GM04503 (cell line): ENCODE results near the gene NRCAM.

Experiments used
- DNase-seq: peaks from one replicate; pipeline ENCODE4 v3.0.0-alpha.2; 2012; ENCODE audit warnings: low read depth

The NRCAM gene

GRCh38 chr7:108201766-108202165 is 254.5 kb downstream of the NRCAM start:
- no peak for DNase-seq

GRCh38 chr7:108200326-108200725 is 255.9 kb downstream of the NRCAM start:
- DNase-seq = no peak

- no peak for DNase-seq
These were observed 258.7 kb downstream of the NRCAM start for GRCh38 chr7:108197371-108198091.

GRCh38 chr7:108196004-108196403 is 260.2 kb downstream of the NRCAM start:
- DNase-seq = no peak

- no peak for DNase-seq
These were observed 262.4 kb downstream of the NRCAM start for GRCh38 chr7:108193594-108194498.

- DNase-seq = no peak
These were observed 265.3 kb downstream of the NRCAM start for GRCh38 chr7:108190891-108191290.

- no peak for DNase-seq
These were observed 266.4 kb downstream of the NRCAM start for GRCh38 chr7:108189733-108190388.

GRCh38 chr7:108188724-108189123 is 267.5 kb downstream of the NRCAM start:
- no peak for DNase-seq

GRCh38 chr7:108181073-108181985 is 274.9 kb downstream of the NRCAM start:
- DNase-seq = no peak

GRCh38 chr7:108178398-108178797 is 277.8 kb downstream of the NRCAM start:
- no peak for DNase-seq

GRCh38 chr7:108171164-108171563 is 285.1 kb downstream of the NRCAM start:
- no peak for DNase-seq

GRCh38 chr7:108170251-108170650 is 286.0 kb downstream of the NRCAM start:
- DNase-seq = no peak

GRCh38 chr7:108167460-108167859 is 288.8 kb downstream of the NRCAM start:
- DNase-seq = no peak

GRCh38 chr7:108166687-108167086 is 289.5 kb downstream of the NRCAM start:
- DNase-seq = no peak

- no peak for DNase-seq
These were observed 290.5 kb downstream of the NRCAM start for GRCh38 chr7:108165723-108166122.

- no peak for DNase-seq
These were observed 291.3 kb downstream of the NRCAM start for GRCh38 chr7:108164946-108165345.

- DNase-seq = no peak
These were observed 291.9 kb downstream of the NRCAM start for GRCh38 chr7:108164342-108164741.

- DNase-seq = no peak
These were observed 297.5 kb downstream of the NRCAM start for GRCh38 chr7:108158776-108159175.

GRCh38 chr7:108157606-108158335 is 298.5 kb downstream of the NRCAM start:
- DNase-seq = no peak

GRCh38 chr7:108156897-108157605 is 299.2 kb downstream of the NRCAM start:
- DNase-seq = no peak
